Measurements from ENCODE around the gene CCL15. TPM values are rescaled to one million over a fixed set of nuclear protein-coding genes. Genes with fewer than 3 reads are reported as not detected.
A peak's percentile ranks its signal among the peaks of the same experiment; 100 is the strongest.

Gene CCL15
- total and polyA plus RNA-seq, 2 of the 13 experiments (the other 11 are each of a cell fraction or from before 2014, with no cell fraction given): 29.2 to 45.9 TPM

- TF ChIP-seq SOX13 (IDR thresholded peaks at IDR 0.05): 0 out of 2 replicates have a peak, but pooled peaks have one; percentile 6
- no peak for TF ChIP-seq SOX13 (CRISPR knock-in tag; conservative IDR thresholded peaks at IDR 0.05 in 1 of 2, IDR thresholded peaks at IDR 0.05 in 1 of 2)
- TF ChIP-seq HIVEP1 (CRISPR knock-in tag; IDR thresholded peaks at IDR 0.05): no peak
- TF ChIP-seq HOXA5 (CRISPR knock-in tag; IDR thresholded peaks at IDR 0.05): no peak
- TF ChIP-seq, protein P1, sequence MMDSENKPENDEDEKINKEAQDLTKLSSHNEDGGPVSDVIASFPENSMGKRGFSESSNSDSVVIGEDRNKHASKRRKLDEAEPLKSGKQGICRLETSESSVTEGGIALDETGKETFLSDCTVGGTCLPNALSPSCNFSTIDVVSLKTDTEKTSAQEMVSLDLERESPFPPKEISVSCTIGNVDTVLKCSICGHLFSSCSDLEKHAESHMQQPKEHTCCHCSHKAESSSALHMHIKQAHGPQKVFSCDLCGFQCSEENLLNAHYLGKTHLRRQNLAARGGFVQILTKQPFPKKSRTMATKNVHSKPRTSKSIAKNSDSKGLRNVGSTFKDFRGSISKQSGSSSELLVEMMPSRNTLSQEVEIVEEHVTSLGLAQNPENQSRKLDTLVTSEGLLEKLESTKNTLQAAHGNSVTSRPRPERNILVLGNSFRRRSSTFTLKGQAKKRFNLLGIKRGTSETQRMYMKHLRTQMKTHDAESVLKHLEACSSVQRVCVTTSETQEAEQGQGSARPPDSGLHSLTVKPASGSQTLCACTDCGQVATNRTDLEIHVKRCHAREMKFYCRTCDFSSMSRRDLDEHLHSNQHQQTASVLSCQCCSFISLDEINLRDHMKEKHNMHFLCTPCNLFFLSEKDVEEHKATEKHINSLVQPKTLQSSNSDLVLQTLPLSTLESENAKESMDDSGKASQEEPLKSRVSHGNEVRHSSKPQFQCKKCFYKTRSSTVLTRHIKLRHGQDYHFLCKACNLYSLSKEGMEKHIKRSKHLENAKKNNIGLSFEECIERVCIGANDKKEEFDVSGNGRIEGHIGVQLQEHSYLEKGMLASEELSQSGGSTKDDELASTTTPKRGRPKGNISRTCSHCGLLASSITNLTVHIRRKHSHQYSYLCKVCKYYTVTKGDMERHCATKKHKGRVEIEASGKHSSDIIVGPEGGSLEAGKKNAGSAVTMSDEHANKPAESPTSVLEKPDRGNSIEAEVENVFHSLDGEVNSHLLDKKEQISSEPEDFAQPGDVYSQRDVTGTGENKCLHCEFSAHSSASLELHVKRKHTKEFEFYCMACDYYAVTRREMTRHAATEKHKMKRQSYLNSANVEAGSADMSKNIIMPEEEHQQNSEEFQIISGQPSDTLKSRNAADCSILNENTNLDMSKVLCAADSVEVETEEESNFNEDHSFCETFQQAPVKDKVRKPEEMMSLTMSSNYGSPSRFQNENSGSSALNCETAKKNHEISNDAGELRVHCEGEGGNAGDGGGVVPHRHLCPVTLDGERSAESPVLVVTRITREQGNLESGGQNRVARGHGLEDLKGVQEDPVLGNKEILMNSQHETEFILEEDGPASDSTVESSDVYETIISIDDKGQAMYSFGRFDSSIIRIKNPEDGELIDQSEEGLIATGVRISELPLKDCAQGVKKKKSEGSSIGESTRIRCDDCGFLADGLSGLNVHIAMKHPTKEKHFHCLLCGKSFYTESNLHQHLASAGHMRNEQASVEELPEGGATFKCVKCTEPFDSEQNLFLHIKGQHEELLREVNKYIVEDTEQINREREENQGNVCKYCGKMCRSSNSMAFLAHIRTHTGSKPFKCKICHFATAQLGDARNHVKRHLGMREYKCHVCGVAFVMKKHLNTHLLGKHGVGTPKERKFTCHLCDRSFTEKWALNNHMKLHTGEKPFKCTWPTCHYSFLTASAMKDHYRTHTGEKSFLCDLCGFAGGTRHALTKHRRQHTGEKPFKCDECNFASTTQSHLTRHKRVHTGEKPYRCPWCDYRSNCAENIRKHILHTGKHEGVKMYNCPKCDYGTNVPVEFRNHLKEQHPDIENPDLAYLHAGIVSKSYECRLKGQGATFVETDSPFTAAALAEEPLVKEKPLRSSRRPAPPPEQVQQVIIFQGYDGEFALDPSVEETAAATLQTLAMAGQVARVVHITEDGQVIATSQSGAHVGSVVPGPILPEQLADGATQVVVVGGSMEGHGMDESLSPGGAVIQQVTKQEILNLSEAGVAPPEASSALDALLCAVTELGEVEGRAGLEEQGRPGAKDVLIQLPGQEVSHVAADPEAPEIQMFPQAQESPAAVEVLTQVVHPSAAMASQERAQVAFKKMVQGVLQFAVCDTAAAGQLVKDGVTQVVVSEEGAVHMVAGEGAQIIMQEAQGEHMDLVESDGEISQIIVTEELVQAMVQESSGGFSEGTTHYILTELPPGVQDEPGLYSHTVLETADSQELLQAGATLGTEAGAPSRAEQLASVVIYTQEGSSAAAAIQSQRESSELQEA (CRISPR knock-in tag; IDR thresholded peaks at IDR 0.05; ENCODE audit: not compliant biosample characterization): no peak
- TF ChIP-seq ZNF614 (CRISPR knock-in tag; IDR thresholded peaks at IDR 0.05; ENCODE audit: borderline replicate concordance): no peak
- TF ChIP-seq HMG20B (CRISPR knock-in tag; conservative IDR thresholded peaks at IDR 0.05): no peak
- no peak for TF ChIP-seq ZNF660 (CRISPR knock-in tag; IDR thresholded peaks at IDR 0.05; ENCODE audit: borderline replicate concordance, low read depth)
- no peak for TF ChIP-seq TBX2 (CRISPR knock-in tag; IDR thresholded peaks at IDR 0.05; ENCODE audit: borderline replicate concordance)
- no peak for TF ChIP-seq EED (CRISPR knock-in tag; IDR thresholded peaks at IDR 0.05)
- TF ChIP-seq ZBTB7A (CRISPR knock-in tag; IDR thresholded peaks at IDR 0.05): no peak
- TF ChIP-seq ADNP (CRISPR knock-in tag; IDR thresholded peaks at IDR 0.05): no peak
- TF ChIP-seq CREM (IDR thresholded peaks at IDR 0.05): peak; percentile 32; the same call in 1 of the 2 replicates
- TF ChIP-seq CREM (CRISPR knock-in tag; IDR thresholded peaks at IDR 0.05): no peak
- no peak for TF ChIP-seq E2F5 (CRISPR knock-in tag; conservative IDR thresholded peaks at IDR 0.05)
- 0 out of 2 replicates have a peak, but pooled peaks have one; percentile 20 for TF ChIP-seq SALL1 (CRISPR knock-in tag; IDR thresholded peaks at IDR 0.05)
- TF ChIP-seq ZNF205 (CRISPR knock-in tag; IDR thresholded peaks at IDR 0.05): no peak
- no peak for TF ChIP-seq MLXIP (CRISPR knock-in tag; IDR thresholded peaks at IDR 0.05; ENCODE audit: borderline replicate concordance)
Measured at GRCh38 chr17:36001110-36001771, at the start of gene CCL15 (continued).
